ENCODE data around the gene KDM4C. TPM values are rescaled to one million over a fixed set of nuclear protein-coding genes. Genes with fewer than 3 reads are reported as not detected.

KDM4C gene
- total and polyA plus RNA-seq, 2 experiments from 2014 or later, result 14.3 to 20.6 TPM

- Histone ChIP-seq H3K4me1 (ENCODE audit: insufficient read depth) (no peaks in the 10 kb centered on the region), H3K27ac (no peak overlapping the region), H3K27me3 (replicated peaks; ENCODE audit: insufficient read depth) (no peaks in the 10 kb centered on the region), H3K4me3 (no peak overlapping the region), H3F3A (ENCODE audit: insufficient read depth) (no peaks in the 10 kb centered on the region), H3K9me2 (ENCODE audit: insufficient read depth) (no peaks in the 10 kb centered on the region), H2AFZ (no peak overlapping the region), H3K9me3 (ENCODE audit: low read depth) (no peaks in the 10 kb centered on the region), H3K36me3 (ENCODE audit: low read depth) (no peaks in the 10 kb centered on the region), H3K9ac (no peak overlapping the region), H4K20me1 (ENCODE audit: insufficient read depth) (no peaks in the 10 kb centered on the region), H3K4me2 (ENCODE audit: unreplicated experiment) (no peak overlapping the region), H3K79me2 (ENCODE audit: insufficient read depth) (no peaks in the 10 kb centered on the region)
- WGBS, 2 experiments (ENCODE audit: low coverage in 1 of 2, low lambda C conversion rate in 2 of 2, missing lambda C conversion rate in 2 of 2), result 97 to 98% methylated on average over 10 of the region's 10 CpGs
- TF ChIP-seq EZH2phosphoT487 (IDR thresholded peaks at IDR 0.05; ENCODE audit: insufficient read depth, low read depth) (no peak), EZH2 (IDR thresholded peaks at IDR 0.05; ENCODE audit: insufficient read depth, poor library complexity, severe bottlenecking) (no peak)
- in situ Hi-C loops (cut with MboI), result no loop called here
- no peak for DNase-seq
These were observed 386.7 kb downstream of the KDM4C start for GRCh38 chr9:7144265-7145046.

GRCh38 chr9:7145361-7146069 is 387.7 kb downstream of the KDM4C start:
- Histone ChIP-seq H4K20me1 (ENCODE audit: insufficient read depth) (no peaks in the 10 kb centered on the region), H3K9ac (no peak overlapping the region), H3K27ac (no peak overlapping the region), H3F3A (ENCODE audit: insufficient read depth) (no peaks in the 10 kb centered on the region), H3K4me1 (ENCODE audit: insufficient read depth) (no peaks in the 10 kb centered on the region), H3K9me3 (ENCODE audit: low read depth) (no peaks in the 10 kb centered on the region), H3K4me3 (no peak overlapping the region), H2AFZ (no peak overlapping the region), H3K36me3 (ENCODE audit: low read depth) (no peaks in the 10 kb centered on the region), H3K79me2 (ENCODE audit: insufficient read depth) (no peaks in the 10 kb centered on the region), H3K9me2 (ENCODE audit: insufficient read depth) (no peaks in the 10 kb centered on the region), H3K4me2 (ENCODE audit: unreplicated experiment) (no peak overlapping the region), H3K27me3 (replicated peaks; ENCODE audit: insufficient read depth) (no peaks in the 10 kb centered on the region)
- WGBS, 2 experiments (ENCODE audit: low coverage in 1 of 2, low lambda C conversion rate in 2 of 2, missing lambda C conversion rate in 2 of 2), result 88 to 90% methylated on average over 8 of the region's 8 CpGs
- TF ChIP-seq EZH2 (IDR thresholded peaks at IDR 0.05; ENCODE audit: insufficient read depth, poor library complexity, severe bottlenecking) (no peak), EZH2phosphoT487 (IDR thresholded peaks at IDR 0.05; ENCODE audit: insufficient read depth, low read depth) (no peak)
- DNase-seq, result no peak
- in situ Hi-C loops (cut with MboI), result no loop called here

GRCh38 chr9:7146582-7146981 is 388.8 kb downstream of the KDM4C start:
- Histone ChIP-seq H3K9me2 (ENCODE audit: insufficient read depth) (no peaks in the 10 kb centered on the region), H3K36me3 (ENCODE audit: low read depth) (no peaks in the 10 kb centered on the region), H3K4me1 (ENCODE audit: insufficient read depth) (no peaks in the 10 kb centered on the region), H3F3A (ENCODE audit: insufficient read depth) (no peaks in the 10 kb centered on the region), H3K9me3 (ENCODE audit: low read depth) (no peaks in the 10 kb centered on the region), H3K79me2 (ENCODE audit: insufficient read depth) (no peaks in the 10 kb centered on the region), H3K9ac (no peak overlapping the region), H4K20me1 (ENCODE audit: insufficient read depth) (no peaks in the 10 kb centered on the region), H2AFZ (no peak overlapping the region), H3K27ac (no peak overlapping the region), H3K4me2 (ENCODE audit: unreplicated experiment) (no peak overlapping the region), H3K4me3 (no peak overlapping the region), H3K27me3 (replicated peaks; ENCODE audit: insufficient read depth) (no peaks in the 10 kb centered on the region)
- TF ChIP-seq EZH2phosphoT487 (IDR thresholded peaks at IDR 0.05; ENCODE audit: insufficient read depth, low read depth), result no peak
- TF ChIP-seq EZH2 (IDR thresholded peaks at IDR 0.05; ENCODE audit: insufficient read depth, poor library complexity, severe bottlenecking), result no peak
- no peak for DNase-seq
- in situ Hi-C loops (cut with MboI), result no loop called here
- 64 to 65% methylated on average over 5 of the region's 5 CpGs for WGBS, 2 experiments (ENCODE audit: low coverage in 1 of 2, low lambda C conversion rate in 2 of 2, missing lambda C conversion rate in 2 of 2)

GRCh38 chr9:7147121-7148090 is 389.6 kb downstream of the KDM4C start:
- DNase-seq, result no peak

More at GRCh38 chr9:7147121-7148090, 389.6 kb downstream of the KDM4C start:
- H3K4me1 ChIP-seq (ENCODE audit: insufficient read depth), result no peaks in the 10 kb centered on the region
- no peak overlapping the region for H3K4me2 ChIP-seq (ENCODE audit: unreplicated experiment)
- no peaks in the 10 kb centered on the region for H3F3A ChIP-seq (ENCODE audit: insufficient read depth)
- no peak overlapping the region for H3K9ac ChIP-seq
- H3K79me2 ChIP-seq (ENCODE audit: insufficient read depth), result no peaks in the 10 kb centered on the region
- H3K9me3 ChIP-seq (ENCODE audit: low read depth), result no peaks in the 10 kb centered on the region
- TF ChIP-seq EZH2 (IDR thresholded peaks at IDR 0.05; ENCODE audit: insufficient read depth, poor library complexity, severe bottlenecking) (no peak), EZH2phosphoT487 (IDR thresholded peaks at IDR 0.05; ENCODE audit: insufficient read depth, low read depth) (no peak)
- no peak overlapping the region for H3K4me3 ChIP-seq
- 78% methylated on average over 14 of the region's 14 CpGs for WGBS, 2 experiments (ENCODE audit: low coverage in 1 of 2, low lambda C conversion rate in 2 of 2, missing lambda C conversion rate in 2 of 2)
- no peak overlapping the region for H2AFZ ChIP-seq
- no peaks in the 10 kb centered on the region for H3K36me3 ChIP-seq (ENCODE audit: low read depth)
- H4K20me1 ChIP-seq (ENCODE audit: insufficient read depth), result no peaks in the 10 kb centered on the region
- H3K27ac ChIP-seq, result no peak overlapping the region
- no peaks in the 10 kb centered on the region for H3K9me2 ChIP-seq (ENCODE audit: insufficient read depth)
- in situ Hi-C loops (cut with MboI), result no loop called here
- no peaks in the 10 kb centered on the region for H3K27me3 ChIP-seq (replicated peaks; ENCODE audit: insufficient read depth)
